ENCODE results near the gene NEU1. TPM values are rescaled to one million over a fixed set of nuclear protein-coding genes. Genes with fewer than 3 reads are reported as not detected.

The NEU1 gene
- total RNA-seq, 2 donors from 2014 or later: 27.1 to 29.6 TPM

DNA sequence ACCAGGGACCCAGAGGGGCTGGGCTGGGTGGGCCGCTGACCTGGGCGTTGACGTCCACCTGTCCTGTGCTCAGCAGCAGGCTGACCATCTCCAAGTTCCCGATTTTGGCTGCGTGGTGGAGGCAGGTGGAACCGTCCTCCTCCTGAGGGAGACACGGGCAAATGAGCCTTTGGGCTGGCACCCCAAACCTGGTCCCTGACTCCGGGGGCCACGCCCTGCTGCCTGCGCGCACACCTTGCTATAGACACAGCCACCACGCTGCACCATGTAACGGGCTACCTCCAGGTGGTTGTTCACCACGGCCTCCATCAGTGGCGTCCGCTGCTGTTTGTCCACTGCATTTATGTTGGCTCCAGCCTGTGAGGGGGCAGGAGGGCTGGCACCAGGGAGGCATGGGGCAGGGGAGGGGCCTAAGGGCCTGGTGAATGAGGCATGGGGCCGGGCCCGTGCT, 23.9 kb upstream of the NEU1 start:
- Mint-ChIP-seq H3K36me3 (ENCODE audit: low read depth) (peaks cover 11% of the 10 kb centered on the region), H3K4me1 (peaks cover 2% of the 10 kb centered on the region), H3K4me3 (no peak overlapping the region), H3K27ac (peak overlapping the region; percentile 77), H3K27me3 (no peaks in the 10 kb centered on the region)
- no peaks in the 10 kb centered on the region for H3K9me3 ChIP-seq (ENCODE audit: control insufficient read depth, low read length, poor library complexity, severe bottlenecking)
- no peak for ATAC-seq
- no peak for DNase-seq

DNA sequence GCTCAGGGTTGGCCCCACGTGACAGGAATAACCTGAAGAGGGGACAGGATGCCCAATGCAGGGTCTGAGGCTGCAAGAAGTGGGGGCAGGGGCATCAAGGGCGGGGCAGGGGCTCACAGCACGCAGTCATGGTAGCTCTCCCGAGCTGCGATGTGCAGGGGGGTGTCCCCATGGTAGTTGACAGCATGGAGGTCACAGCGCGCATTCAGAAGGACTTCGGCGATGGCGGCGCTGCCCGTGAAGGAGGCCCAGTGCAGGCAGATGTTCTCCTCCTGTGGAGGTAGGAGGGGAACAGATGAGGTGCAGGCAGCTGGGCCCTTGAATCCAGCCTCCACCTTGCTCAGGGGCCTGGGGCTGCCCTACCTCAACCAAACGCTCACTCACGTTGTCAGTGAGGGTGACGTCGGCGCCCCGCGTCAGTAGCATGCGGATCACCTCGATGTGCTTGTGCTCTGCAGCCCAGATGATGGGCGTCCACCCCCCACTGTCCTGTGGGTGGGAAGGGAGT, 22.0 kb upstream of the NEU1 start:
- no peak for ATAC-seq
- peaks cover 17% of the 10 kb centered on the region for H3K36me3 Mint-ChIP-seq (ENCODE audit: low read depth)
- H3K4me1 Mint-ChIP-seq: peaks cover 7% of the 10 kb centered on the region
- no peaks in the 10 kb centered on the region for H3K9me3 ChIP-seq (ENCODE audit: control insufficient read depth, low read length, poor library complexity, severe bottlenecking)
- H3K27ac Mint-ChIP-seq: no peak overlapping the region
- H3K4me3 Mint-ChIP-seq: no peak overlapping the region
- DNase-seq: no peak
- no peaks in the 10 kb centered on the region for H3K27me3 Mint-ChIP-seq

DNA sequence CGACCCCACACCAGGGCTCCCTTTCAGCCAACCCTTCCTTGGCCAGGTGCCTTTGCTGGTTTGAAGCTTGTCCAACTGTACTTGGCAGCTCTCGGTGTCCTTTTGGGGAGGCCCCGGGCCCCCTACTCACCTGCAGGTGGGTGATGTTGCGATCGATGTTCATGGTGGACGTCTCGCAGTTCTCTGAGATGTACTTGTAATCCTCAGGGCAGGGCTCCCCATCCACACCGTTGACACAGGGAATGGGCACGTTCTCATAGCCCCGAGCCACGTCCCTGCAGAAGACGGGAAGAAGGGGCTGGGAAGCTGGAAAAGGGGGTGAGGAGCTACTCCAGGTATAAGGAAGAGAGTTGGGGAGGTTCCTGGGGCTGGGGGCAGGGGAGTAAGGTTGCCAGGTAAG, 21.1 kb upstream of the NEU1 start:
- peaks cover 14% of the 10 kb centered on the region for H3K36me3 Mint-ChIP-seq (ENCODE audit: low read depth)
- no peak overlapping the region for H3K4me3 Mint-ChIP-seq
- no peak for DNase-seq
- H3K9me3 ChIP-seq (ENCODE audit: control insufficient read depth, low read length, poor library complexity, severe bottlenecking): no peaks in the 10 kb centered on the region
- H3K4me1 Mint-ChIP-seq: peaks cover 7% of the 10 kb centered on the region
- no peak for ATAC-seq
- H3K27ac Mint-ChIP-seq: no peak overlapping the region
- no peaks in the 10 kb centered on the region for H3K27me3 Mint-ChIP-seq

- DNase-seq (no peak), ATAC-seq (no peak)
- Mint-ChIP-seq H3K4me3 (no peak overlapping the region), H3K27me3 (no peaks in the 10 kb centered on the region), H3K27ac (no peak overlapping the region), H3K36me3 (ENCODE audit: low read depth) (peaks cover 14% of the 10 kb centered on the region), H3K4me1 (peaks cover 7% of the 10 kb centered on the region)
- H3K9me3 ChIP-seq (ENCODE audit: control insufficient read depth, low read length, poor library complexity, severe bottlenecking): no peaks in the 10 kb centered on the region
Measured at GRCh38 chr6:31882344-31882743, 19.7 kb upstream of the NEU1 start.

DNA sequence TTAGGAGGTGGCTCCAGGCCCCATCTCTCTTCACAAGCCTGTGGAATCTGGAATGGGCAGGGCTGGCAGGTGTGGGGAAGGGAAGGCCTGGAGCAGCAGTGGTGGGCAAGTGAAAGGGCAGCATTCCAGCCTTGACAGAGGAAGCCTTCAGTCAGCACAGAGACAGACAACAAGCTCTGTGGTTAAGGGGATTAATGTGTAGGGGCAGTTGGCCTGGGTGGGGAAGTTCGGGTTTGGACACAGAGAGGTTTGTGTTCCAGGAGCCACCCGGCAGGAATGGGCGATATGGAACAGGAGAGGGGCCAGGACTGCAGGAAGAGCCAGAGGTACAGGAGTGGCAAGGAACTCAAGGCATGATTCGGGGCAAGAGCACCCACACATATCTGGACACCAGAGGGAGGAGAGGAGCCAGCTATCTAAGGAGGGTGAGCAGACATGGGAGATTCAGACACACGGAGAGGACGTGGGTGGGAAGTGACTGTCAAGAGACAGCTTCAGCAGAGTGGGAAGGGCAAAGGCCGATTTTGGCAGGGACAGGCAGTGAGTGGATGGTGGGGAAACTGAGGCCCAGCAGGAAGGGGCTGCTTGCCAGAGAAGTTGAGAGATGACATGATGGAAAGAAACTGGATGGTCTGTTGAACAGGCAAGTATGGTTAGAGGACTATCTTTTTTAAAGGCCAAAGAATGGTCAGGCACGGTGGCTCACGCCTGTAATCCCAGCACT, 18.7 kb upstream of the NEU1 start:
- ATAC-seq (no peak), DNase-seq (no peak)
- Mint-ChIP-seq H3K4me1 (peaks cover 7% of the 10 kb centered on the region), H3K4me3 (no peak overlapping the region), H3K36me3 (ENCODE audit: low read depth) (peaks cover 14% of the 10 kb centered on the region), H3K27ac (no peak overlapping the region), H3K27me3 (no peaks in the 10 kb centered on the region)
- H3K9me3 ChIP-seq (ENCODE audit: control insufficient read depth, low read length, poor library complexity, severe bottlenecking): no peaks in the 10 kb centered on the region

GRCh38 chr6:31880616-31881015, 18.0 kb upstream of the NEU1 start:
- peaks cover 11% of the 10 kb centered on the region for H3K36me3 Mint-ChIP-seq (ENCODE audit: low read depth)
- no peaks in the 10 kb centered on the region for H3K9me3 ChIP-seq (ENCODE audit: control insufficient read depth, low read length, poor library complexity, severe bottlenecking)
- ATAC-seq (no peak), DNase-seq (no peak)
- no peaks in the 10 kb centered on the region for H3K27me3 Mint-ChIP-seq
- no peak overlapping the region for H3K27ac Mint-ChIP-seq
- peaks cover 7% of the 10 kb centered on the region for H3K4me1 Mint-ChIP-seq
- peak overlapping the region; percentile 19 for H3K4me3 Mint-ChIP-seq

DNA sequence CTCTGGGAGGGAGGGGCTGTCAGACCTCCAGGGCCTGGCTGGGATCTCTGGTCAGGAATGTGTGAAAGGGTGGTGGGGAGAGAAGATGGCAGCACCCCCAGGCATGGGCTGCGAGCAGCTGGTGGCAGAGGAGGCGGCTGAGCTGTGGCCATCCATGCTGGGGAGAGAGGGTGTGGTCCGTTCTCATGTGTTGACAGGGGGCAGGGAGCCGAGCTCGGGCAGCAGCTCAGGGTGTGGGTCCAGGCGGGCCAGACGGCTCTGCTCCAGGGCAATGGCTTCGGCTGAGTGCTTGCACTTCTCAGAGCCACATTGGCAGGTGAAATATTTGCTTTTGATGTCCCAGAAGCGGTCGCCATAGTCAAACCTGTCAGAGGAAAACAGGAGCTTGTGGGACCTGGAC, 17.3 kb upstream of the NEU1 start:
- Mint-ChIP-seq H3K36me3 (ENCODE audit: low read depth) (peaks cover 11% of the 10 kb centered on the region), H3K4me3 (no peak overlapping the region), H3K27me3 (no peaks in the 10 kb centered on the region), H3K4me1 (peaks cover 7% of the 10 kb centered on the region), H3K27ac (no peak overlapping the region)
- no peak for ATAC-seq
- no peaks in the 10 kb centered on the region for H3K9me3 ChIP-seq (ENCODE audit: control insufficient read depth, low read length, poor library complexity, severe bottlenecking)
- no peak for DNase-seq

DNA sequence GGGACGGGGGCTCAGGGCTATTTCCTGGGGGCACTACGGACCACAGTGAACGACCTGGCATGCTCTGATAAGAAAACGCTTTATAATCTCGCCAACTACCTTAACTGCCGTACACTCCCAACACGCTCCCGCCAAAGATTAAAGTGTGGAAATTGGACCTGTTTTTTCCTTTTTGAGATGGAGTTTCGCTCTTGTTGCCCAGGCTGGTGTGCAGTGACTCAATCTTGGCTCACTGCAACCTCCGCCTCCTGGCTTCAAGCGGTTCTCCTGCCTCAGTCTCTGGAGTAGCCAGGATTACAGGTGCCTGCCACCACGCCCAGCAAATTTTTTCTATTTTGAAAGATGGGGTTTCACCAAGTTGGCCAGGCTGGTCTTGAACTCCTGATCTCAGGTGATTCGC, 16.5 kb upstream of the NEU1 start:
- ATAC-seq: no peak
- peaks cover 10% of the 10 kb centered on the region for H3K4me1 Mint-ChIP-seq

DNA sequence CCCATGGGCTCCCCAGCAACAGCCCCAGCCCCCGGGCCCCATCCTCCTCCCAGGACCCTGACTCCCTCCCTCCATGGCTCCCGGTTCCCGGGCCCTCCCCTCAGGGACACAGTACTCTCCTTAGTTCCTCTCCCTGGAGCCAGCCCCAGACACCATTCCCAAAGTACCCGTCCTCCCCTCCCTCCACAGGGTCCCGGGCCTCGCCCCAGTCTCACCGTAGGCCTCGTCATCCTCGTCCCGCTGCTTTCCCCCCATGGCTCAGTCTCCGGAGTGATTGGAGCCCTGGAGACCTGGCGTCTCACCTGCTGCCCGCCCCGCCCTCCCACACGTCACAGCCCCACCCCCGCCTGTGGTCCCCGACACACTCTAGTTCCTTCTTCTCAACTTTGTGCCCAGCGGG, 16.1 kb upstream of the NEU1 start, which contains the start of gene SLC44A4:
Gene SLC44A4, minus strand, starts transcription at position 272 of the 400 bp plus-strand sequence. Its CDS starts 17 bp downstream, at position 255.
- DNase-seq (no peak), ATAC-seq (no peak)
- H3K36me3 Mint-ChIP-seq (ENCODE audit: low read depth): peaks cover 11% of the 10 kb centered on the region
- no peaks in the 10 kb centered on the region for H3K27me3 Mint-ChIP-seq
- H3K27ac Mint-ChIP-seq: peak within 1 kb of the TSS; percentile 27
- no peaks in the 10 kb centered on the region for H3K9me3 ChIP-seq (ENCODE audit: control insufficient read depth, low read length, poor library complexity, severe bottlenecking)
- peaks cover 11% of the 10 kb centered on the region for H3K4me1 Mint-ChIP-seq
- no peak within 1 kb of the TSS for H3K4me3 Mint-ChIP-seq

More for the DNA sequence above, 16.5 kb upstream of the NEU1 start:
- no peak for DNase-seq
- Mint-ChIP-seq H3K27ac (no peak overlapping the region), H3K36me3 (ENCODE audit: low read depth) (peaks cover 11% of the 10 kb centered on the region), H3K27me3 (no peaks in the 10 kb centered on the region), H3K4me3 (no peak overlapping the region)
- H3K9me3 ChIP-seq (ENCODE audit: control insufficient read depth, low read length, poor library complexity, severe bottlenecking): no peaks in the 10 kb centered on the region

DNA sequence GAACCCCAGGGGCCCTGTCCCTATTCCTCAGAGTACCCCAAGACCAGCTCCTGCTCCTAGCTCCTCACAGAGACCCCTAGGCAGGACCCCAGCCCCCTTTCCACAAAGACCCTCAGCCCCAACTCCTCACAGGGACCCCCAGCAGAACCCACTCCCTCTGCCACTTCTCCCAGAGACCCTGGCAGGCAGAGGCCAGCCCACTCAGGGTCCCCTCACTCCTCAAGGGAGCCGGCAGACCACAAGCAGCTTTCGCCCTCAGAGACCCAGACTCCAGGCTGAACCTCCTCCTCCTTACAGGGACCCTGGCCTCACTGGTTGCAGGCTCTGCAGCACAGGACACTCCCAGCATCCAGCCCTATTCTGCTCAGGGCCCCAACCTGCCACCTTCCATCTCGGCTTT, 15.6 kb upstream of the NEU1 start:
- H3K27me3 Mint-ChIP-seq: no peaks in the 10 kb centered on the region
- ATAC-seq (no peak), DNase-seq (no peak)
- H3K4me1 Mint-ChIP-seq: peaks cover 11% of the 10 kb centered on the region
- peak overlapping the region; percentile 27 for H3K27ac Mint-ChIP-seq
- H3K9me3 ChIP-seq (ENCODE audit: control insufficient read depth, low read length, poor library complexity, severe bottlenecking): no peaks in the 10 kb centered on the region
- peaks cover 11% of the 10 kb centered on the region for H3K36me3 Mint-ChIP-seq (ENCODE audit: low read depth)
- no peak overlapping the region for H3K4me3 Mint-ChIP-seq

GRCh38 chr6:31877651-31878161, 15.1 kb upstream of the NEU1 start:
- ATAC-seq: no peak
- no peak overlapping the region for H3K27ac Mint-ChIP-seq
- no peak overlapping the region for H3K4me3 Mint-ChIP-seq
- H3K4me1 Mint-ChIP-seq: peaks cover 11% of the 10 kb centered on the region
- peaks cover 11% of the 10 kb centered on the region for H3K36me3 Mint-ChIP-seq (ENCODE audit: low read depth)
- no peak for DNase-seq
- no peaks in the 10 kb centered on the region for H3K9me3 ChIP-seq (ENCODE audit: control insufficient read depth, low read length, poor library complexity, severe bottlenecking)
- H3K27me3 Mint-ChIP-seq: no peaks in the 10 kb centered on the region

DNA sequence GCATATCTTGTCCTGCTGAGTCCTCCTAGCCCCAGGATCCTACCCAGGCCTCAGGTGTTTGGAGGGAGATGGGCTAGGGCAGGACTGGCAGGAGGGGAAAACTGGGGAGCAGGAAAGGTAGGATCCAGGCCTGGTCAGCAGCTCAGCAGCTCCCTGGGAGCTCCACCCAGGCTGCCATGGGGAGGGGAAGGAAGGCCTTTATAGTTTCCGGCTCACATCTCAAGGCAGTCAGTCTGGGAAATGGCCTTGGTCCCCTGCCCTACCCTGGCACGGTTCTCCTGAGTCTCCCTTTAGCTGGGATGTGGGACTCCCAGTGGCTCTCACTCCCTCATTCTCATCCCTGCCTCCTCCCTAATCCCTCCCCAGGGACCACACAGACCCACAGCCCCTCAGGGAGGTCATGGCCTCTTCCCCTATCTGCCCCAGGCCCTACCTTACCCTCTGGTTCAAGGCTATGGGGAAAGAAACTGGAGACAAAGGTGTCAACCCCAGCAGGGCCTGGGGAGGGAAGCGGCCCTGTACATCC, 14.6 kb upstream of the NEU1 start:
- Mint-ChIP-seq H3K27ac (no peak overlapping the region), H3K36me3 (ENCODE audit: low read depth) (peaks cover 7% of the 10 kb centered on the region), H3K4me1 (peaks cover 11% of the 10 kb centered on the region), H3K4me3 (no peak overlapping the region), H3K27me3 (no peaks in the 10 kb centered on the region)
- H3K9me3 ChIP-seq (ENCODE audit: control insufficient read depth, low read length, poor library complexity, severe bottlenecking): no peaks in the 10 kb centered on the region
- DNase-seq (no peak), ATAC-seq (no peak)

DNA sequence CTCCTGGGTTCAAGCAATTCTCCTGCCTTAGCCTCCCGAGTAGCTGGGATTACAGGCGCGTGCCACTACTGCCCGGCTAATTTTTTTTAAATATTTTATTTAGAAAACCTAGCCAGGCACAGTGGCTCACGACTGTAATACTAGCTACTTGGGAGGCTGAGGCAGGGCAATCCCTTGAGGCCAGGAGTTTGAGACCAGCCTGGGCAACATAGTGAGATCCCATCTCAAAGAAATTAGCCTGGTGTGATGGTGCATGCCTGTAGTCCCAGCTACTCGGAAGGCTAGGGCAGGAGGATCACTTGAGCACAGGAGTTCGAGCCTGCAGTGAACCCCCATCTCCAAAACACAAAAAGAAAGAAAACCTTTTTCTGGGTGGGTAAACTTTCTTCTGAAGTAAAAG, 13.7 kb upstream of the NEU1 start:
- H3K36me3 Mint-ChIP-seq (ENCODE audit: low read depth): peaks cover 5% of the 10 kb centered on the region
- no peak overlapping the region for H3K4me3 Mint-ChIP-seq
- no peak overlapping the region for H3K27ac Mint-ChIP-seq
- H3K4me1 Mint-ChIP-seq: peaks cover 14% of the 10 kb centered on the region
- ATAC-seq (no peak), DNase-seq (no peak)
- H3K9me3 ChIP-seq (ENCODE audit: control insufficient read depth, low read length, poor library complexity, severe bottlenecking): no peaks in the 10 kb centered on the region
- H3K27me3 Mint-ChIP-seq: no peaks in the 10 kb centered on the region
